ENCODE measurements around the gene UBA7. TPM values are rescaled to one million over a fixed set of nuclear protein-coding genes. Genes with fewer than 3 reads are reported as not detected.

UBA7 gene
- total RNA-seq, 1 experiment from 2014 or later: 0.85 TPM

- H3K4me1 Mint-ChIP-seq: no peaks in the 10 kb centered on the region
- H3K9ac ChIP-seq (ENCODE audit: extremely low read depth, insufficient read length, low read length): no peak overlapping the region
- no peak overlapping the region for H3T11ph ChIP-seq (ENCODE audit: low read length)
- H3K4me3 Mint-ChIP-seq: no peak overlapping the region
- H4K91ac ChIP-seq (ENCODE audit: insufficient read length, low read depth, low read length): no peak overlapping the region
- no peak overlapping the region for H2AK5ac ChIP-seq (ENCODE audit: insufficient read length, low read length)
- H4K20me1 ChIP-seq (ENCODE audit: control insufficient read depth, insufficient read depth, insufficient read length): no peaks in the 10 kb centered on the region
- peaks cover 5% of the 10 kb centered on the region; the same call in 1 of the 2 replicates for H3K79me2 ChIP-seq (ENCODE audit: insufficient read depth, low read length)
- no peak for TF ChIP-seq CTCF (conservative IDR thresholded peaks at IDR 0.05)
- no peak overlapping the region for H3K4me2 ChIP-seq (ENCODE audit: insufficient read depth, insufficient read length, low read length)
- H3K27ac Mint-ChIP-seq: no peak overlapping the region
- H3K27ac ChIP-seq (ENCODE audit: insufficient read length, low read depth, low read length): no peak overlapping the region
- no peak overlapping the region for H2BK20ac ChIP-seq (ENCODE audit: low read depth, low read length, poor library complexity, severe bottlenecking)
- peaks cover 2 to 4% (median 2%) of the 10 kb centered on the region in 3 experiments; a peak in 6 of 7 replicates for H3K36me3 Mint-ChIP-seq (ENCODE audit: insufficient read depth in 1 of 3, low read depth in 3 of 3)
- no peak overlapping the region for H3K18ac ChIP-seq (ENCODE audit: insufficient read length, low read depth, low read length)
- H3K27me3 ChIP-seq (ENCODE audit: insufficient read depth, low read length): no peaks in the 10 kb centered on the region
- H2BK15ac ChIP-seq (ENCODE audit: low read depth, low read length): no peak overlapping the region
- DNase-seq: no peak
- H2BK5ac ChIP-seq (ENCODE audit: insufficient read length, low read length): no peak overlapping the region
- H3K23ac ChIP-seq (ENCODE audit: insufficient read length, low read depth, low read length): no peak overlapping the region
- no peaks in the 10 kb centered on the region for H3K9me3 ChIP-seq (ENCODE audit: control insufficient read depth, low read depth, low read length)
- H3K9me3 Mint-ChIP-seq: no peaks in the 10 kb centered on the region
- H3K79me1 ChIP-seq (ENCODE audit: insufficient read depth, low read depth, low read length, poor library complexity, severe bottlenecking): peaks cover 16% of the 10 kb centered on the region
- H3K56ac ChIP-seq (ENCODE audit: insufficient read length, low read depth, low read length): no peak overlapping the region
- no peak overlapping the region for H4K5ac ChIP-seq (ENCODE audit: insufficient read length, low read depth, low read length)
- no peaks in the 10 kb centered on the region for H3K4me1 ChIP-seq (ENCODE audit: insufficient read depth, low read length)
- H2AFZ ChIP-seq (ENCODE audit: low read length): no peak overlapping the region
- H3K23me2 ChIP-seq (ENCODE audit: insufficient read length, low read depth, low read length, poor library complexity, severe bottlenecking): no peaks in the 10 kb centered on the region
- no peak overlapping the region for H3K4ac ChIP-seq (ENCODE audit: low read depth, low read length)
- no peak overlapping the region for H2BK12ac ChIP-seq (ENCODE audit: insufficient read length, low read depth, low read length)
- no peak overlapping the region for H3K14ac ChIP-seq (ENCODE audit: insufficient read depth, low read length)
- H2BK120ac ChIP-seq (ENCODE audit: low read depth, low read length, poor library complexity, severe bottlenecking): no peak overlapping the region
- no peak overlapping the region for H4K8ac ChIP-seq (replicated peaks; ENCODE audit: insufficient read length, low read depth, low read length)
- no CpG with 5 or more reads among the region's 1 CpG for WGBS (ENCODE audit: extremely low coverage, insufficient read length, low lambda C conversion rate)
- no peaks in the 10 kb centered on the region for H3K27me3 Mint-ChIP-seq (ENCODE audit: low read depth)
Measured at GRCh38 chr3:49771340-49771938, 42.3 kb downstream of the UBA7 start.

Data from H9 (cell line).